Heart left ventricle (tissue), 16 donors: ENCODE data around the gene SMYD5. TPM values are rescaled to one million over a fixed set of nuclear protein-coding genes. Genes with fewer than 3 reads are reported as not detected.

Experiments used
- ATAC-seq, 4 donors: fragments of 200-7000 bp; cut with Tn5 transposase; one replicate each; pipeline ENCODE4 v1.9.1; 2020 to 2022; ENCODE audit warnings: moderate library complexity in 4 of 4, mild to moderate bottlenecking in 3 of 4, moderate number of reproducible peaks in 1 of 4
- DNase-seq, 5 donors: peaks; one replicate each; pipeline ENCODE4 v3.0.0-alpha.2; 2020
- H3K27ac ChIP-seq, 12 donors: fragments of 200-600 bp; sonication (generic) in 4 of 12; one replicate each; pipeline versions ENCODE4 v1.5.0 to v1.8.0; 2016 to 2022; ENCODE audit warnings: mild to moderate bottlenecking in 2 of 12
- H3K27me3 ChIP-seq, 9 donors: fragments of 200-600 bp; sonication (generic) in 2 of 9; one replicate each; pipeline versions ENCODE4 v1.5.1 to v1.8.0; 2016 to 2022; ENCODE audit warnings: mild to moderate bottlenecking in 3 of 9
- H3K36me3 ChIP-seq, 9 donors: fragments of 200-600 bp; sonication (generic) in 2 of 9; one replicate each; pipeline versions ENCODE4 v1.5.0 to v1.8.0; 2018 to 2022; ENCODE audit warnings: mild to moderate bottlenecking in 2 of 9
- H3K4me1 ChIP-seq, 12 donors: fragments of 200-600 bp; sonication (generic) in 4 of 12; one replicate each; pipeline versions ENCODE4 v1.5.0 to v1.8.0; 2016 to 2022; ENCODE audit warnings: mild to moderate bottlenecking in 3 of 12
- H3K4me3 ChIP-seq, 12 donors: fragments of 200-600 bp; sonication (generic) in 4 of 12; one replicate each; pipeline versions ENCODE4 v1.5.0 to v1.8.0; 2017 to 2022; ENCODE audit warnings: mild to moderate bottlenecking in 9 of 12, moderate library complexity in 4 of 12
- H3K9me3 ChIP-seq, 12 donors: fragments of 200-600 bp; sonication (generic) in 4 of 12; one replicate each; pipeline versions ENCODE4 v1.5.0 to v1.8.0; 2016 to 2022; ENCODE audit warnings: mild to moderate bottlenecking in 1 of 12
- POLR2A ChIP-seq, 2 donors: fragments of 450-650 bp; IDR thresholded peaks; one replicate each; pipeline ENCODE4 v1.6.1; 2017; ENCODE audit warnings: antibody characterized with exemption in 2 of 2, mild to moderate bottlenecking in 2 of 2, moderate library complexity in 2 of 2
- WGBS, 4 donors: extraction: QIAGEN DNeasy Blood & Tissue Kit in 2 of 4; methylation state at CpG; one replicate each; pipeline versions ENCODE4 v1.1.5 to v1.1.7; 2013 to 2018; 5-methylcytosine and 5-hydroxymethylcytosine counted together
- intact Hi-C, 10 donors: fragments of 100-400 bp; cut with DNase I; formaldehyde crosslinking; loops; one replicate each; pipeline versions ENCODE4 v1.11.1 to v1.14.2; 2022
- polyA plus RNA-seq, 2 donors: library from polyadenylated mRNA; stranded (reverse); fragments of 200-250 nt; gene quantifications; one replicate each; pipeline ENCODE4 v1.2.3, GENCODE V29; 2013
- total RNA-seq, 9 donors: library from RNA; depleted of rRNA in 2 of 9; stranded (reverse); fragments of >200 nt in 2 of 9; fragmentation: NEBNext Ultra II Directional in 3 of 9; extraction: Animal tissue kit (Norgen Biotek cat#: 25700) in 3 of 9; gene quantifications; one replicate each; pipeline versions ENCODE4 v1.1.0 to v1.2.4, GENCODE V29; 2016 to 2023
- TF ChIP-seq, protein P1 (sequence below), 12 donors: fragments of 200-600 bp; sonication (generic) in 4 of 12; IDR thresholded peaks; one replicate each; pipeline versions ENCODE4 v1.5.0 to v1.8.0; 2018 to 2022; ENCODE audit warnings: antibody characterized with exemption in 12 of 12, mild to moderate bottlenecking in 5 of 12
- donor health status: ischemic (EF 13 %, LVEDD 7.1; RV severe dilation, severe dysfunction).
- donor health status: healthy with polysubstance abuse.
- donor health status: DM: no; HTN: yes; CAD: no.
- donor health status: DM: no; HTN: no; CAD: no.
- donor health status: ischemic (EF 25% LVEDD 6.9; RV normal size, moderate dysfunction).
- donor health status: ischemic (EF 25% LVEDD 5.7; RV mildly dilated, moderate dysfunction).
- donor health status: healthy.
- donor health status: DM: yes; HTN: yes; CAD: no.
- donor health status: ischemic (EF 35%, LVEDD 5.7; RV mildly dilated, moderate dysfunction).
- donor health status: nonischemic (EF 11% LVEDD 7.7; RV severe dilation, severe dysfunction).
- donor health status: DM: yes; HTN: yes; CAD: no.
- donor health status: PGD.
- donor health status: ischemic (EF 29% LVEDD 5.4; RV normal size, mild dysfunction).
- donor health status: nonischemic (EF 23%, LVEDD 6.1; RV moderate dilation, normal function).

The SMYD5 gene
- total and polyA plus RNA-seq, 11 donors = 14.0 to 29.2 (median 20.0) TPM

GRCh38 chr2:73232403-73233153 is 18.5 kb downstream of the SMYD5 start:
- peak in 1 of 4 donors; percentile 1 for ATAC-seq
- intact Hi-C loops = loop anchor here in 6 of 10 donors (2.0 to 5.0 kb wide), 2 partner anchors 155 to 162 kb away; partner anchors contain the start of genes ALMS1 (in 5 of the 6) and SFXN5 (in 1 of the 6)
- 2 to 4% (median 3%) methylated on average over 10 to 37 of the region's 37 CpGs for WGBS, 4 donors

DNA sequence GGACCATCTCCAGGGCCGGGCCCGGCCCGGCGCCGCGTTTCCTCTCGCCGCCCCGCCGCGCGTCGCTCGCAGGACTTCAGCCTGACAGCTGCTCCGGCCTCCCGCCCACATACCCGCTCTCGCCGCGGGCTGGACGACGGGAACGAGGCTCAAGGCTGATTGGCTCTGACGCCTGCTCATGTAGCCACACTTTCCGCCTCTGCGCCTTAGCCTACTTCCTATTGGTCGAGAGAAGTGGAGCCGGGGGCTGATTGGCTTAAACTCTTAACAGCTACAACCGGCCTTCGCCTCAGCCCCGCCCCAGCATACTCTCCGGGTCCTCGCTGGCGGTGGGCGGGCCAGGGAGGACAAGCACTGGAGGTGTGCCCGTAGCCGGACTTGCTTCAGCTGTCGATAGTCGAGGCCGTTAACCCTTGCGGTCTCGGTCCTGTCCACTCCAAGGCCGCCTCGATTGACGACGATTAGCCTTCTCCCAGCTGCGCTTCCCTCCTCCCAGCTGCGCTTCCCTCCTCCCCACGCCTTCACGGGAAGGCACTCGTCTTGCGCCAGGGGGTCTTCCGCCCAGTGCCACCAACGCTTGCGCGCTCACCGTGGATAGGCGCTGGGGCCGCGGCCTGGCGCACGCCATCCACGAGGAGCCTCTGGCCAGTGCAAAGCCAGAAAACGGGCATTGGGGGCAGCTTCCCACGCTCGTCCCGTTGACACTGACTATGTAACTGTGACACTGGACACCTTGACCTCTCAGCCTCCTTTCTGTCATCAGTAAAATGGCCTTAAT is 19.3 kb downstream of the SMYD5 start, which contains the start of gene PRADC1:
PRADC1 (minus strand) TSS at position 86 of the 778 bp plus-strand sequence; CDS start at position 7, 79 bp downstream.
- H3K9me3 ChIP-seq = no peaks in the 10 kb centered on the region
- intact Hi-C loops = loop anchor here in 6 of 10 donors (2.0 to 5.0 kb wide), 2 partner anchors 154 to 163 kb away; partner anchors contain the start of genes ALMS1 (in 5 of the 6) and SFXN5 (in 1 of the 6)
- H3K4me3 ChIP-seq = peak within 1 kb of the TSS; percentile 60 to 92 (median 78)
- H3K4me1 ChIP-seq = peaks cover 0 to 43% (median 30%) of the 10 kb centered on the region in 12 donors
- DNase-seq = peak; percentile 98 to 99 (median 99)
- TF ChIP-seq, protein P1, sequence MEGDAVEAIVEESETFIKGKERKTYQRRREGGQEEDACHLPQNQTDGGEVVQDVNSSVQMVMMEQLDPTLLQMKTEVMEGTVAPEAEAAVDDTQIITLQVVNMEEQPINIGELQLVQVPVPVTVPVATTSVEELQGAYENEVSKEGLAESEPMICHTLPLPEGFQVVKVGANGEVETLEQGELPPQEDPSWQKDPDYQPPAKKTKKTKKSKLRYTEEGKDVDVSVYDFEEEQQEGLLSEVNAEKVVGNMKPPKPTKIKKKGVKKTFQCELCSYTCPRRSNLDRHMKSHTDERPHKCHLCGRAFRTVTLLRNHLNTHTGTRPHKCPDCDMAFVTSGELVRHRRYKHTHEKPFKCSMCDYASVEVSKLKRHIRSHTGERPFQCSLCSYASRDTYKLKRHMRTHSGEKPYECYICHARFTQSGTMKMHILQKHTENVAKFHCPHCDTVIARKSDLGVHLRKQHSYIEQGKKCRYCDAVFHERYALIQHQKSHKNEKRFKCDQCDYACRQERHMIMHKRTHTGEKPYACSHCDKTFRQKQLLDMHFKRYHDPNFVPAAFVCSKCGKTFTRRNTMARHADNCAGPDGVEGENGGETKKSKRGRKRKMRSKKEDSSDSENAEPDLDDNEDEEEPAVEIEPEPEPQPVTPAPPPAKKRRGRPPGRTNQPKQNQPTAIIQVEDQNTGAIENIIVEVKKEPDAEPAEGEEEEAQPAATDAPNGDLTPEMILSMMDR (IDR thresholded peaks at IDR 0.05) = no peak
- TF ChIP-seq POLR2A (IDR thresholded peaks at IDR 0.05) = peak in 1 of 2 donors; percentile 85
- WGBS, 4 donors = 0 to 1% (median 0%) methylated on average over 31 to 67 of the region's 67 CpGs
- ATAC-seq = peak; percentile 93 to 97 (median 96)
- H3K27me3 ChIP-seq = no peaks in the 10 kb centered on the region
- peaks cover 0 to 25% (median 21%) of the 10 kb centered on the region in 9 donors for H3K36me3 ChIP-seq
- peak within 1 kb of the TSS; percentile 77 to 98 (median 94) for H3K27ac ChIP-seq

More at GRCh38 chr2:73232403-73233153, 18.5 kb downstream of the SMYD5 start:
- peak in 1 of 5 donors; percentile 25 for DNase-seq
- H3K4me1 ChIP-seq = peaks cover 0 to 35% (median 27%) of the 10 kb centered on the region in 12 donors
- H3K27ac ChIP-seq = peak overlapping the region in 11 of 12 donors; percentile 62 to 98 (median 93)
- no peaks in the 10 kb centered on the region for H3K9me3 ChIP-seq
- H3K27me3 ChIP-seq = no peaks in the 10 kb centered on the region
- H3K4me3 ChIP-seq = peak overlapping the region; percentile 55 to 92 (median 73)
- peaks cover 0 to 29% (median 26%) of the 10 kb centered on the region in 9 donors for H3K36me3 ChIP-seq
- TF ChIP-seq POLR2A (IDR thresholded peaks at IDR 0.05) = no peak
- TF ChIP-seq, protein P1 (IDR thresholded peaks at IDR 0.05) = no peak

DNA sequence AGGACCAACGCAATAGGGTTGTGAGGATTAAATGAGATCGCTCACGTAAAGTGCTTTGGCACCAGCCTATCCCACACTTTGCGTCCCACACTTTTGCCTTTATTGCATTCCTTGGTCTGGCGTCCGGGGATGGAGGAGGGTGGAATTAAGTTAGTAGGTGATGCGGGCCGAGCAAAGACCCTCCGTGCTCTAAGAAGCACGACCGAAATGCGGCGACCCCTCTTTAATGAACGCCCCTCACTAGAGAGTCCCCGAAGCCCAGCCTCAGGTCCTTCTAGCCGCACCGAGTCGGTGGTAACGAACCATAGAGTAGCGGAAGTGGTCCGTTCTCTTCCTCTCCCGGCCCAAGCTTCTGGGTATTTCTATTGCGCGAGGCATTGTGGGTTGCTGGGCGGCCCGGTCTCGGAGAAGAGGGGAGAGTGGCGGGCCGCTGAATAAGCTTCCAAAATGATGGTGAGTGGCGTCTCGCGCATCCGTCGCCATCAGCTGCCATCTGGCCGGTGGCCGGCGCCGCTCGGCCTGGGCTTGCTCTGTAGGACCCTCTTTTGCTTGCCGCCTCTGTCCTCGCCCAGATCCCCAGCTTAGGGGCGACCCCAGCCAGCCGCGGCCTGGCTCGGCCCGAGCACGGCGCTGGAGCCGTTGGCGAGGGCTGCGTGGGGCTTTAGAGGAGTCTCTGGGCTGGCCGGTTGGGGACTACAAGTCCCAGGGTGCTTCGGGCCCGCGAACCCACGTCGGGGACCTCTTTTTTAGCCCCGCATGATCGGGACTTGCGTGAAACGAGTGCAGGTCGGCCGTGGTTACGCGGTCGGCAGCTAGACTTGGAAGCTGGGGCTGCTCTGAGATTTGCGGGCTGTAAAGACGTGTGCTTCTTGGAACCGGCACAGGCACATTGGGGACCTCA is 20.1 kb downstream of the SMYD5 start, which contains the start of gene CCT7:
CCT7 (plus strand) TSS at position 377 of the 901 bp plus-strand sequence; CDS start at position 448, 71 bp downstream.
- Histone ChIP-seq H3K36me3 (peaks cover 0 to 26% (median 15%) of the 10 kb centered on the region in 9 donors), H3K9me3 (no peaks in the 10 kb centered on the region), H3K4me3 (peak within 1 kb of the TSS; percentile 60 to 92 (median 78)), H3K4me1 (peaks cover 0 to 51% (median 36%) of the 10 kb centered on the region in 12 donors), H3K27me3 (no peaks in the 10 kb centered on the region), H3K27ac (peak within 1 kb of the TSS; percentile 77 to 98 (median 94))
- DNase-seq = peak; percentile 90 to 92 (median 92)
- peak; percentile 83 to 92 (median 86) for ATAC-seq
- 0 to 1% (median 1%) methylated on average over 52 to 69 of the region's 69 CpGs for WGBS, 4 donors
- TF ChIP-seq, protein P1 (IDR thresholded peaks at IDR 0.05) = no peak
- peak in 1 of 2 donors; percentile 69 for TF ChIP-seq POLR2A (IDR thresholded peaks at IDR 0.05)
- intact Hi-C loops = loop anchor here in 6 of 10 donors (2.0 to 5.0 kb wide), 2 partner anchors 153 to 163 kb away; partner anchors contain the start of genes ALMS1 (in 5 of the 6) and SFXN5 (in 1 of the 6)
